HG03196 (cell line): ENCODE results near the gene DUSP12.

Experiments used
- ATAC-seq: cut with Tn5 transposase; IDR thresholded peaks from one replicate; pipeline ENCODE4 v1.9.1; 2021; ENCODE audit not compliant: unreplicated experiment

The DUSP12 gene

DNA sequence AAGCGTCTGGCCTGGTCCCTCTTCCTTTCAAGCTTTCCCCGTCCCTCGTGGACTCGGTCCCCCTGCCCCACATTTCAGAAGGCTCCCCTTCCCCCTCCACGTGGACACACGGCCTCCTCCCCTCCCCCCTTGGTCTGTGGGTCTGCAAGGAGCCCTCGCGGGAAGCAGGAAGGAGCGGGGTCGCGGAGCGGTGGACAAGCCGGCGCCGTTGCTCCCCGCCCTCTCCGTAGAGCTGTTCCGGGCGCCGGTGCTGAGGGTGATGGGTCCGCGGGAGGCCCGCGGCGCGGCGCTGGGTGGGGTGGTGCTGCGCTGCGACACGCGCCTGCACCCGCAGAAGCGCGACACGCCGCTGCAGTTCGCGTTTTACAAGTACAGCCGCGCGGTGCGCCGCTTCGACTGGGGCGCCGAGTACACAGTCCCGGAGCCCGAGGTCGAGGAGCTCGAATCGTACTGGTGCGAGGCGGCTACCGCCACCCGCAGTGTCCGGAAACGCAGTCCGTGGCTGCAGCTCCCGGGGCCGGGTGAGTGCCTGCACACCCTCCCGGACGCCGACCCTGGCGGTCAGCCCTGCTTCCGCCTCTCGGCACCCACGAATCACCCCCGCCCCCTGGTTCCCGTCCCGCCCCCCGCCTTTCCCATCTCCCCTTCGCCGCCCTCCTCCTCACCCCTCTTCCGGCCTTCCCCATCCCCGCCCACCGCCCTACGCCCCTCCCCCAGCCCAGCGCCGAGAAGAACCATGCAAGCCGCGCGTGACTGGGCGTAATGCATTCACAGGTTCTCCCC is 22.9 kb upstream of the DUSP12 start:
- peak; percentile 50 for ATAC-seq

GRCh38 chr1:161727256-161727924 is 22.2 kb upstream of the DUSP12 start:
- ATAC-seq, result no peak

- no peak for ATAC-seq
These were observed 21.0 kb upstream of the DUSP12 start for GRCh38 chr1:161728376-161729226.

DNA sequence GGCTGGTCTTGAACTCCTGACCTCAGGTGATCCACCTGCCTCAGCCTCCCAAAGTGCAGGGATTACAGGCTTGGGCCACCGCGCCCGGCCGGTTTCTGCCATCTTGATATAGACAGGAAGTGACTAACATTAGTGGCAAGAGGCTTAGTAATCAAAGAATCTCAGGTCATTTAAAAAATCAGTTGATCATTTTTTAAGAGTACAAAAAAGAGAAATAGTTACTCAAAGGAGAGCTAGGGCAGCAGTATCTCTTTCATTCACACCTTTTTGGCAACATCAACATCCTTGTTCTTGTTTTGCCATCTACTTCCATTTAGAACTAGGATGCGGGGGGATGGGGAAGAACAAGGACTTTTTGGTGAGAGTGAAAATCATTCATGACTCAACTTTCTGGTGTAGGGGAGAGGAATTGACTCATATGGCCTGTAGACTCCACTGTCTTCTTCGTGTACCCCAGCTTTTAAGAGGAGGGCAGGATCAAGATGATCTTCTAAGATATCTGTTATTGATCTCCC is 19.5 kb upstream of the DUSP12 start:
- ATAC-seq, result no peak

DNA sequence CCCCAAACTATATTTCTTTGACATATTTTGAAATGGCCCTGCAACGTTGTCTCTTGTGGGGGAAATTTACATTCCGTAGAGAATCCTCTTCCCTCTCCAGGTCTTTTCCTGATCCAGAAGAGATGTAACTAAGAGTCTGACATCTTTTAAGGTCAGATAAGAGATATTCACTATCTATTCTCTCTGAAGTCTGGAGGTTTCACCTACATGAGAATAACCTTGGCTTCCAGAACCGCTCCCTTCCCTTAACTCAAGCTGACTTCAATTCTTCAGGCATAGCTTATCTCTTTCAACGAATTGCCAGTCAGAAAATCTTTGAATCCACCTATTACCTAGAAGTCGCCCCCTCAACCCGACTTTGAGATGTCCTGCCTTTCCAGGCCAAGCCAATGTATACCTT is 18.3 kb upstream of the DUSP12 start:
- ATAC-seq, result no peak

- ATAC-seq, result no peak
These were observed 17.4 kb upstream of the DUSP12 start for GRCh38 chr1:161731981-161732718.

- no peak for ATAC-seq
These were observed 16.1 kb upstream of the DUSP12 start for GRCh38 chr1:161733526-161733925.

DNA sequence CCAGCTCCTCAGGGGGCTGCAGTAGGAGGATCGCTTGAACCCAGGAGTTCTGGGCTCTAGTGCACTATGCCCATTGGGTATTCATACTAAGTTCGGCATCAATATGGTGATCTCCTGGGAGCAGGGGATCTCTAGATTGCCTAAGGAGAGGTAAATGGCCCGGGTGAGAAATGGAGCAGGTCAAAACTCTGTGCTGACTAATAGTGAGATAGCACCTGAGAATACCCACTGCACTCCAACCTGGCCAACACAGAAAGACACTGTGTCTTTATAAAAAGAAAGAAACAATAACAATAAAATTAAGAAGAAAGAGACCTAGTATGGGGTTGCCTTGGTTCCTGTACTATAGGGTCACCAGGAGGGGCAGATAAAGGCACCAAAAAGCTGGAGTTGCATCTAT is 13.7 kb upstream of the DUSP12 start:
- no peak for ATAC-seq

- ATAC-seq, result no peak
These were observed 13.1 kb upstream of the DUSP12 start for GRCh38 chr1:161736335-161736969.

DNA sequence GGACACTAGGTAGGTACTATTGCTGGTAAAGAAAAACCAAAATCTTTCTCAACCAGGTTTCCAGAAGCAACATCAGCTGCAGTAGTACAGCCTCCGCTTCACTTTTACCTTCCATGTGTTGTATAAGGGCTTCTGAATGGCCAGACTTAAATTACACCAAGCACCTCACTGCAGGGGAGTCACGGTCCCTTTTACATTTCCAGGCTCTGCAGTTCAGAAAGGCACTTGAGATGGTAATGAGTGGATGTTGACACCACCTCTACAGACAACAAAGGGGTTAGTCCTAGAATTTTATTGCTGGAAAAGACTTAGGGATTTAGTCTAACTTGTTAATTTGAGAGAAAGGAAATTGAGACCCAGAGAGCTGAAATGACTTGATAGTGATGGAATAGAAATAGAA is 12.0 kb upstream of the DUSP12 start:
- ATAC-seq, result no peak

DNA sequence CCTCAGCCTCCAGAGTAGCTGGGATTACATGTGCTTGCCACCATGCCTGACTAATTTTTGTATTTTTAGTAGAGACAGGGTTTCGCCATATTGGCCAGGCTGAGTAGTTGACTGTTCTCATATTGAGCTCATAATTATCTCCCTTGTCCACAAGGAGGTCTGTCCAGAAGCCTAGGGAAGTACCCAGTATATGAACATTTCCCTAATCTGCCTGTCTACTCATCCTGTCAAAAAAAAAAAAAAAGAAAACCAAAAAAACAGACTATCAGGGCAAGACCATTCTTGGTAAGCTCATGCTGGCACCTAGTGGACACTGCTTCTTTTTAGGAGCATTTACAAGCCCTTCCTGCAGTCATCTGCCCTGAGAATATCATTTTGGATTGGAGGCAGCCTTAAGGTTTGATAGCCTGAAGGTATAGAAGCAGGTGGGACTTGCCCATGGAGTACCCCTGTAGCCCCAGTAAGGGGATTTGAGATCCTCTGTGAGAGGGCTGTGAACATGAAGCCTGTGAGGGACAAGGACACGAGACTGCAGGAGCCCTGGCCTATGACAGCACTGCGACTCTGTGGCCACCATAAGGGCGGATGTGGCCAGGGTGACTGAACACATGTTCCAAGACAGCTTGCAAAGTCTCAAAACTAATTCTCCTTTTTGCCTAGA is 10.8 kb upstream of the DUSP12 start:
- peak; percentile 57 for ATAC-seq

DNA sequence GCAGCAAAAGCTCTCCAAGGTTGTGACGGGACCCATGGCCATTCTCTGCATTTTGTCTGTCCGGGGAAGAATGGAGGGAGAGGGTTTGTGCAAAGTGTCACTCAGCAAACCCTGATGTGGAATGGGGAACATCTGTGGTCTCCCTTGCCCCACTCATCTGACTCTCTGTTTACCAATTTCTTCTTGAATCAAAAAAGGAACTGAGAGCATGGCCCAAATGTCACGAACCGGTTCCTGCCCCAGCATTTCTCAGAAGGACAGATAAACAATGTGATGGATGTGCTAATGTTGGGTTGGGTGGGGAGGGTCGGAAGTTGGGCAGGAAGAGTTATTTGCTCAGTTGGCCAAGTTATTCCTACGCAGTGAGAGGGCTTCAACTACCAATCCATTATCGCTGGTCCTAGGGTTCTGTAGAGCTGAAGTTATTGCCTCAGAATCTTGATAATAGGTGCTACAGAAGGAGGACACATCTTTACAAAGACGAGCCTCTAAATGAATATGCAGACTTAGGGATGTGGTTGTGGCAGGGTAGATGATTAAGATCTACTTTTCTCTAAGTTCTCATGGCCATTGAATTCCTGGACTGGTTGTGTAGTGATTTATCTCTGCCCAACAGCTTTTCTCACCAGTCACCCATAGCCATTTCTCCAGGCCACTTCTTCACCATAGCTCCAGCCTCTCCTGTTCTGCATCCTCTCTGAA is 9.6 kb upstream of the DUSP12 start:
- ATAC-seq, result no peak

DNA sequence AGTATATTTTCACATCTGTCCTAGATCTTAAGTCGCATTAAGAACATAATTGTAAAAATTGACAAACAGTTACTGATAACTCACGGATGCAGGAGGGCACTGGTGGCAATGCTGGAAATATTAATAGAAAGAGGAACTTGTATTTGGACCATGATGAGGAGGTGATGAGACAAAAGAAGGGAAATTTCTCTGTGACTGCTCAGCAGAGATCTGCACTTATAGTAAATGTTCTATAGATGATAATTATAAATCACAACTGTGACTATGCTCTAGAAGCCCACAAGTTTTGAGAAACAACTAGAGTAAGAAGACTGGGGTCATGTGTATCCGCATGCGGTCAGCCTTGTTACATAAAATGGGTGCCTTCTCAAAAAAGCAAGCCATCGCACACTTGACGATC is 8.7 kb upstream of the DUSP12 start:
- no peak for ATAC-seq

DNA sequence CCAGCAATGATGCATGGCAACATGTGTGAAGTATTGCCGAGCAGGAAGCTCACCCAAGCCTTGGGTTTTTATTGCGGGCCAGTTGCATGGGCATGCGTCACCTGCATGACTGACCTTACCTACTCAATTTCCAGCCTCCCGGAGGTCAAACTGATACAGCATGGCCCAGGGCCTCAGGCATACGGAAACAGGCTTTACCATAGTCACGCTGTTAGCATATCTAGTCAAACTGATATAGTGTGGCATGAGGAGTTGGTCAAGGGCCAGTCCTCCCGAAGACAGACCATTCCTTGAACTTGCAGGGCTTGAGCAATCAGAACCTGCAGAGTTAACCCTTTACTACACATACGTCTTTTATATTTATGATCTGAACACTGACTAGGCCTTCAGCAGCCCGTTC is 6.4 kb upstream of the DUSP12 start:
- no peak for ATAC-seq

DNA sequence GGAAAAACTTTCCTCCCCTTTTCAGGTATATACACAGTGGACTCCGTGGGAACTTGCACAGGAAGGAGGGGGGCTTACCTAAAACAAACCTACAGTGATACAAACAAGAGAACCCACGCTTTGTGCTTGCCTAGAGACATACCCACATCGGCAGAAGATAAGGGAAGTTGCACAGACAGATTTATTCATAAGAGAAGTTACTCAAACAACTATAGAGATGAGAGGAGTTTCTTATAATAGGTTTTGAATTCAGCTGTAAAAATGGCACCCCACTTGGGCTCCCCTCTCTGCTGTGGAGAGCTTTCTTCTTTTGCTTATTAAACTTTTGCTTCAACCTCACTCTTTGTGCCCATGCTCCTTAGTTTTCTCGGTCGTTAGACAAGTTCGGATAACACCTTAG is 1.8 kb upstream of the DUSP12 start:
- ATAC-seq, result no peak

- ATAC-seq, result no peak
These were observed 14.0 kb downstream of the DUSP12 start for GRCh38 chr1:161763522-161764098.

DNA sequence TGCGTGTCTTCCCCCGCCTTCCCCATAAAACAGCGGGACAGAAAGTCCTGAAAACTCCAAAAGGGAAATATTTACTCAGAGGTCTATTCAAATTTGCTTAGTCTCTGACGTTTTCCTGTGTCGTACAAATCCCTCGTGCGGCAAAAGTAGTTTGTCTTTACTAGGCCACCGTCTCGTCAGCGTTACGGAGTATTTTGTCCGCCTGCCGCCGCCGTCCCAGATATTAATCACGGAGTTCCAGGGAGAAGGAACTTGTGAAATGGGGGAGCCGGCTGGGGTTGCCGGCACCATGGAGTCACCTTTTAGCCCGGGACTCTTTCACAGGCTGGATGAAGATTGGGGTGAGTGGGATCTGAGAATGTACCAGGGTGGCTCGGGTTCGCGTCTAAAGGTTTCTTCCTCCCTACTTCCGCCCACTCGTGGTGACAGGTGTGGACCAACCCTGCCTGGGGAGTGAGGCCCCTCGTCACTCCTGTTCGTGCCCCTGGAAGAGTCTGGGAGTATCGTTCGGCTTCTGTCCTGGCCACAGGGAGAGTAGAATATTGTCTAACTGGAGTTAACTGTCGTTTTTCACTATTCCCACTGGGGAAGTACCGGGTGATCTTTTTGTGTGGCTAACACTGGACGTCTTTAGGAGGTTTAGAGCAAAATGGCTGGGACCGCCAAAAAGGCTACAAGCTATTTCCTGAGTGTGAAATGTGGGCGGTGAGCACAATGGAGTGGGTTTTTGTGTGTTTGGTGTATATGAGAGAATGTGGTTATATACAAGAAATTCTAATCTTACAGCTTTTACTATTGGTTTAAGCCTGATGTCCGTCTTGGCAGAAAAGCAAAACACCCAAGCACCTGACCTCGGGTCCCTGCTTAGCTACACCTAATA is 16.8 kb downstream of the DUSP12 start, which contains the start of gene ATF6:
TSS of gene ATF6 (plus strand) at position 219 of the 880 bp plus-strand sequence. CDS start at position 260, 41 bp downstream.
- peak; percentile 66 for ATAC-seq

DNA sequence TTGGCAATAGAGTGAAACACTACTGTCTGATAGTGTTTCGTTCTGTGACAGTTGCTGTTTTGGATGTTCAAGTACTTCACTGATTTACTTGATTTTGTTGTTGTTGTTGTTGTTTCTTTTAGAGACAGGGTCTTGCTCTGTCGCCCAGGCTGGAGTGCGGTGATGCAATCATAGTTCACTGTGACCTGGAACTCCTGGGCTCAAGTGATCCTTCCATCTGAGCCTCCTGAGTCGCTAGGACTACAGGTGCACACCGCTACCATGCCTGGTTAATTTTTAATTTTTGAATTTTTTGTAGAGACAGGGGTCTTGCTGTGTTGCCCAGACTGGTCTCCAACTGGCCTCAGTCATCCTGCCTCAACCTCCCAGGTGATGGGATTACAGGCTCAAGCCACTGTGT is 18.9 kb downstream of the DUSP12 start:
- ATAC-seq, result no peak
